Measurements from ENCODE around the gene PTGER4.
"Not testable (repeated sequence)": the region's sequence is repeated elsewhere in the genome, so short reads cannot be mapped to it uniquely, and the experiment has no call there.

The PTGER4 gene

DNA sequence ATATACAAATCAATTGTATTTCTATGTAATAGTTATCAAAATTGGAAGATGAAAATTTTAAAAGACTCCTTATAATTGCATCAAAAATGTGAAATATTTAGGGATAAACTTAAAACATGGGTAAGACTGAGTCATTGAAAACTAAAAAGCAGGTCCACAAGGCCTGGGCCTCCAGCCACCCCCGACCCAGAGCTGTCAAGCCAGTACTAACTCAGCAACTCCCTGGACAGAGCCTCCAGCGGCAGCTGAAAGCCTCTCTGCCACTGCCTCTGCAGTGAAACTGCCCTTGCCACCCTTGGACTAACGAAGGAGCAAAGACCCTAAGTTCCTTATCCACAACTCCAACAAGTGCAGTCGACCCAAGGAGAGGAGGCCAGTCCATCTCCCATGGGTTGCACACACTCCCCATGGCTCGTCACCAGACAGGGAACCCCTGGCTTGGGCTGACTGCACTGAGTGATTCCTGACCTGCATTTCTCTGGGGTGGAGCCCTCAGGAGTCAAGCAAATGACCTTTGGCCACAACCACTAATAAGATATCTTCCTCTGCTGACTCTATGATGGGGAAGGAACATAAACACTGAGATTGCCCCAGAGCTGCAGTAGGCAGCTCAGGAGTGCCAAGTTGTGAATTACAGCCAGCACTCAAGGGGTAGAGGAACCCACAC is 20.5 kb downstream of the PTGER4 start:
- Histone ChIP-seq H3K9me3 (ENCODE audit: control insufficient read depth, low read depth, low read length) (no peaks in the 10 kb centered on the region), H3K9ac (ENCODE audit: low read length) (no peak overlapping the region)

DNA sequence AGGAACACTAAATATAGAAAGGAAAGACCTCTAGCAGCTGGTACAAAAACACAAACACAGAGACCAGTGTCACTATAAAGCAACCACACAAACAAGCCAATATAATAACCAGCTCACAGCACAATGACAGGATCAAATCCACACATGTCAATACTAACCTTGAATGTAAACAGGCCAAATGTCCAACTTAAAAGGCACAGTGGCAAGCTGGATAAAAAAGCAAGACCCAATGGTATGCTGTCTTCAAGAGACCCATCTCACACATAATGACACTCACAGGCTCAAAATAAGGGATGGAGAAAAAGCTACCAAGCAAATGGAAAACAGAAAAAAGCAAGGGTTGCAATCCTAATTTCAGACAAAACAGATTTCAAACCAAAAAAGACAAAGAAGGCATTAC is 22.3 kb downstream of the PTGER4 start:
- not testable (repeated sequence) for H3K9ac ChIP-seq (ENCODE audit: low read length); H3K27me3 ChIP-seq (ENCODE audit: control insufficient read depth, insufficient read depth, low read length); H3K36me3 ChIP-seq (ENCODE audit: control insufficient read depth, low read depth, low read length); H3K4me1 ChIP-seq (ENCODE audit: control insufficient read depth, low read depth, low read length); H3K27ac ChIP-seq (ENCODE audit: low read length); H3K9me3 ChIP-seq (ENCODE audit: control insufficient read depth, low read depth, low read length); H3K4me3 ChIP-seq (ENCODE audit: low read length)

More for the DNA sequence above, 20.5 kb downstream of the PTGER4 start:
- H3K4me3 ChIP-seq (ENCODE audit: low read length), result no peak overlapping the region
- no peaks in the 10 kb centered on the region for H3K36me3 ChIP-seq (ENCODE audit: control insufficient read depth, low read depth, low read length)
- H3K27me3 ChIP-seq (ENCODE audit: control insufficient read depth, insufficient read depth, low read length), result no peaks in the 10 kb centered on the region
- H3K27ac ChIP-seq (ENCODE audit: low read length), result no peak overlapping the region
- no peaks in the 10 kb centered on the region for H3K4me1 ChIP-seq (ENCODE audit: control insufficient read depth, low read depth, low read length)

DNA sequence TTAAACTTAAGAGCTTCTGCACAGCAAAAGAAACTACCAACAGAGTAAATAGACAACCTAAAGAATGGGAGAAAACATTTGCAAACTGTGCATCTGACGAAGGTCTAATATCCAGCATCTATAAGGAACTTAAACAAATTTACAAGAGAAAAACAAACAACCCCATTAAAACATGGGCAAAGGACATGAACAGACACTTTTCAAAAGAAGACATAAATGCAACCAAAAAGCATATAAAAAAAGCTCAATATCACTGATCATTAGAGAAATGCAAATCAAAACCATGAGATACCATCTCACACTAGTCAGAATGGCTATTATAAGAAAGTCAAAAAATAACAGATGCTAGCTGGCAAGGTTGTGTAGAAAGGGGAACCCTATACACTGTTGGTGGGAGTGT is 25.8 kb downstream of the PTGER4 start:
- H3K36me3 ChIP-seq (ENCODE audit: control insufficient read depth, low read depth, low read length); H3K9me3 ChIP-seq (ENCODE audit: control insufficient read depth, low read depth, low read length); H3K27ac ChIP-seq (ENCODE audit: low read length); H3K4me1 ChIP-seq (ENCODE audit: control insufficient read depth, low read depth, low read length); H3K4me3 ChIP-seq (ENCODE audit: low read length); H3K9ac ChIP-seq (ENCODE audit: low read length); H3K27me3 ChIP-seq (ENCODE audit: control insufficient read depth, insufficient read depth, low read length): not testable (repeated sequence)

DNA sequence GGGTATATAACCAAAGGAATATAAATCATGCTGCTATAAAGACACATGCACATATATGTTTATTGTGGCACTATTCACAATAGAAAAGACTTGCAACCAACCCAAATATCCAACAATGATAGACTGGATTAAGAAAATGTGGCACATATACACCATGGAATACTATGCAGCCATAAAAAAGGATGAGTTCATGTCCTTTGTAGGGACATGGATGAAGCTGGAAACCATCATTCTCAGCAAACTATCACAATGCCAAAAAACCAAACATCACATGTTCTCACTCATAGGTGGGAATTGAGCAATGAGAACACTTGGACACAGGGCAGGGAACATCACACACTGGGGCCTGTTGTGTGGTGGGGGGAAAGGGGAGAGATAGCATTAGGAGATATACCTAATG is 30.9 kb downstream of the PTGER4 start:
- not testable (repeated sequence) for H3K4me1 ChIP-seq (ENCODE audit: control insufficient read depth, low read depth, low read length); H3K4me3 ChIP-seq (ENCODE audit: low read length); H3K27me3 ChIP-seq (ENCODE audit: control insufficient read depth, insufficient read depth, low read length); H3K9ac ChIP-seq (ENCODE audit: low read length); H3K36me3 ChIP-seq (ENCODE audit: control insufficient read depth, low read depth, low read length); H3K9me3 ChIP-seq (ENCODE audit: control insufficient read depth, low read depth, low read length); H3K27ac ChIP-seq (ENCODE audit: low read length)

DNA sequence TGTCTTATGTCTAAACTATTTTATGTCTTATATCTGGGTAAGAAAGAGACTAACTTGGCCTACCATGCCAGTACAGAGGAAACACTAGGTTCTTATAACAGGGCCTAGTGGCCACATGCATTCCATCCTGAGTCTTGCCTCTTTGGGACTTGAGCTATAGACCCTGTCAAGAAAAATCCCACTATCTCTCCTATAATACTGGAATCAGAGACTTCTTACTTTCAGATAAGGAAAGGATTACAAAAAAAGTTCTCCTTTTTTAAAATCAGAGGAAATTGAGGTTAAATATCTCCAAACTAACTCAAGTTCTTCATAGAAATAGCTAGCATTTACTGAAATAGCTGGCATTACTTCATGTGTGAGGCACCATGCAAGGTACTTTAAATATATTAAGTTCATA is 34.3 kb downstream of the PTGER4 start:
- no peaks in the 10 kb centered on the region for H3K9me3 ChIP-seq (ENCODE audit: control insufficient read depth, low read depth, low read length)
- no peaks in the 10 kb centered on the region for H3K4me1 ChIP-seq (ENCODE audit: control insufficient read depth, low read depth, low read length)
- no peaks in the 10 kb centered on the region for H3K36me3 ChIP-seq (ENCODE audit: control insufficient read depth, low read depth, low read length)
- H3K9ac ChIP-seq (ENCODE audit: low read length), result no peak overlapping the region
- H3K27me3 ChIP-seq (ENCODE audit: control insufficient read depth, insufficient read depth, low read length), result no peaks in the 10 kb centered on the region
- no peak overlapping the region for H3K27ac ChIP-seq (ENCODE audit: low read length)
- no peak overlapping the region for H3K4me3 ChIP-seq (ENCODE audit: low read length)

- H3K9ac ChIP-seq (ENCODE audit: low read length), result no peak overlapping the region
These were observed 36.3 kb downstream of the PTGER4 start for GRCh38 chr5:40716000-40716399.

GRCh38 chr5:40716590-40716989 is 36.9 kb downstream of the PTGER4 start:
- no peak overlapping the region for H3K27ac ChIP-seq (ENCODE audit: low read length)
- no peak overlapping the region for H3K4me3 ChIP-seq (ENCODE audit: low read length)
- H3K36me3 ChIP-seq (ENCODE audit: control insufficient read depth, low read depth, low read length), result no peaks in the 10 kb centered on the region
- H3K9ac ChIP-seq (ENCODE audit: low read length), result no peak overlapping the region
- no peaks in the 10 kb centered on the region for H3K27me3 ChIP-seq (ENCODE audit: control insufficient read depth, insufficient read depth, low read length)
- H3K4me1 ChIP-seq (ENCODE audit: control insufficient read depth, low read depth, low read length), result no peaks in the 10 kb centered on the region
- H3K9me3 ChIP-seq (ENCODE audit: control insufficient read depth, low read depth, low read length), result peaks cover 4% of the 10 kb centered on the region

More at GRCh38 chr5:40716000-40716399, 36.3 kb downstream of the PTGER4 start:
- Histone ChIP-seq H3K4me3 (ENCODE audit: low read length) (no peak overlapping the region), H3K9me3 (ENCODE audit: control insufficient read depth, low read depth, low read length) (no peaks in the 10 kb centered on the region), H3K27ac (ENCODE audit: low read length) (no peak overlapping the region), H3K4me1 (ENCODE audit: control insufficient read depth, low read depth, low read length) (no peaks in the 10 kb centered on the region), H3K27me3 (ENCODE audit: control insufficient read depth, insufficient read depth, low read length) (no peaks in the 10 kb centered on the region), H3K36me3 (ENCODE audit: control insufficient read depth, low read depth, low read length) (no peaks in the 10 kb centered on the region)

DNA sequence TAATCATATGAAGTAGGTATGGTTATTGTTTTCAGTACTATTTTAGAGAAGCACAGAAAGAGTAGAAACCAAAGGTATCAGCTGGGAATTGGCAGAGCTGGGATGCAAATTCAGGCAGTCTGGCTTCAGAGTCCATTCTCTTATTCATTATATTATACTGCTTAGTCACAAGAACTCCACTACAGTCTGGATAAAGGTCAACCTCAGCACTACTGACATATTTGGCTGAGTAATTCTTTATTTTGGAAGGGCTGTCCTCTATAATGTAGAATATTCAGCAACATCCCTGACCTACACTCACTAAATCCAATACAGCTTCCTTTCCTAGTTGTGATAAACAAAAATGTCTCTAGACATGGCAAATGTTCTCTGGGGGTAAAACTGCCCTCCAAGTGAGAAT is 37.6 kb downstream of the PTGER4 start:
- Histone ChIP-seq H3K9ac (ENCODE audit: low read length) (no peak overlapping the region), H3K4me1 (ENCODE audit: control insufficient read depth, low read depth, low read length) (no peaks in the 10 kb centered on the region), H3K9me3 (ENCODE audit: control insufficient read depth, low read depth, low read length) (peaks cover 7% of the 10 kb centered on the region), H3K4me3 (ENCODE audit: low read length) (no peak overlapping the region), H3K27ac (ENCODE audit: low read length) (no peak overlapping the region), H3K36me3 (ENCODE audit: control insufficient read depth, low read depth, low read length) (no peaks in the 10 kb centered on the region), H3K27me3 (ENCODE audit: control insufficient read depth, insufficient read depth, low read length) (no peaks in the 10 kb centered on the region)

- Histone ChIP-seq H3K27ac (ENCODE audit: low read length) (no peak overlapping the region), H3K36me3 (ENCODE audit: control insufficient read depth, low read depth, low read length) (no peaks in the 10 kb centered on the region), H3K9me3 (ENCODE audit: control insufficient read depth, low read depth, low read length) (peaks cover 7% of the 10 kb centered on the region), H3K4me1 (ENCODE audit: control insufficient read depth, low read depth, low read length) (no peaks in the 10 kb centered on the region), H3K4me3 (ENCODE audit: low read length) (no peak overlapping the region), H3K9ac (ENCODE audit: low read length) (no peak overlapping the region), H3K27me3 (ENCODE audit: control insufficient read depth, insufficient read depth, low read length) (no peaks in the 10 kb centered on the region)
These were observed 40.4 kb downstream of the PTGER4 start for GRCh38 chr5:40720069-40720468.

- H3K9me3 ChIP-seq (ENCODE audit: control insufficient read depth, low read depth, low read length); H3K36me3 ChIP-seq (ENCODE audit: control insufficient read depth, low read depth, low read length); H3K27ac ChIP-seq (ENCODE audit: low read length); H3K9ac ChIP-seq (ENCODE audit: low read length); H3K27me3 ChIP-seq (ENCODE audit: control insufficient read depth, insufficient read depth, low read length); H3K4me1 ChIP-seq (ENCODE audit: control insufficient read depth, low read depth, low read length); H3K4me3 ChIP-seq (ENCODE audit: low read length): not testable (repeated sequence)
These were observed 42.8 kb downstream of the PTGER4 start for GRCh38 chr5:40722497-40722911.

DNA sequence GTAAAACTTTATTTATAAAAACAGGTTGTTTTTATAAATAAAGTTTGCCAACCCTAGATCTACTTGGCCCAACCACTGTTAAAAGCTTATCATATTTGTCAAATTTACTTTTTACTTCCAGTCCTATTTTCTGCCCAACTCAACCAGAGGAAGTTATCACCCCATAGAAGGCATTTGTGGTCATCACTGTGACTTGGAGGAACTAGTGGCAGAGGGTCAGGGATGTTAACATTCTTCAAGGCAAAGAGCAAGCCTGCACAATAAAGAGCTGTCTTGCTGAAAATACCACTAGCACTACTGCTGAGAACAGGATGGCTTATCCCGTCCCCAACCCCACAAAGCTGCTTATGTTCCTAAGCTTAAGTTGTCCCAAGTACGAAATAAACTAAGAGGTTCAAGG is 53.7 kb downstream of the PTGER4 start:
- no peaks in the 10 kb centered on the region for H3K4me1 ChIP-seq (ENCODE audit: control insufficient read depth, low read depth, low read length)
- no peak overlapping the region for H3K27ac ChIP-seq (ENCODE audit: low read length)
- no peak overlapping the region for H3K9ac ChIP-seq (ENCODE audit: low read length)
- H3K4me3 ChIP-seq (ENCODE audit: low read length), result no peak overlapping the region
- no peaks in the 10 kb centered on the region for H3K36me3 ChIP-seq (ENCODE audit: control insufficient read depth, low read depth, low read length)
- no peaks in the 10 kb centered on the region for H3K9me3 ChIP-seq (ENCODE audit: control insufficient read depth, low read depth, low read length)
- H3K27me3 ChIP-seq (ENCODE audit: control insufficient read depth, insufficient read depth, low read length), result no peaks in the 10 kb centered on the region

DNA sequence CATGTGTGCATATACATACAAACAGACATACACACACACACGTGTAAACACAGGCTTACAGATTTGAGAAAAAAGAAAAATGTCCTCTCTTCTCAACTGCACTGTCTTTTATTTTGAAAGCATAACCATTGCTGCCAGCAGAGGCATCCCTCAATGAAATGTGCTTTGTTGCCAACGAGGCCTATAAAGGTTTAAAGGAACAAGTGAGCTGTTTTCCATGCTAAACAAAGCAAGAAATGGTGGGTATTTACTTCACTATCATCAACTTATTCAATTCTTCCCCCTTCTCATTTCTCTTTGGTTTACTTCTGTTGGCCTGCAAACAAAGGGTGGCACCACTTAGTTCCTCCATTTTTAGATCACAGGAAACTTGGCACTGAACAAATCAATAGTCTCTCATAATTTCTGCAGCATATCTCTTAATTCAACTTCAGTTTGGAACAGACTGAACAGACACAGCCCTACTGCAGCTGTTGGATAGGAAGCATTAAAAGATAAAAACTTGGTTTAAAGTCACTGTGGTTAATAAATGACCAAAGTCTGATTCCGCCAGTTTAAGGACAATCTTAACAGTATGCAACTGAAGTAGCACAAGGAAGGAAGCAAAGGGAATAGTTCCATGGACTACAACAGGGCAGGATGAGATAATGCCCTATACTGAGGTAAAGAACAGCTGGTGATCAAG is 54.3 kb downstream of the PTGER4 start:
- Histone ChIP-seq H3K9me3 (ENCODE audit: control insufficient read depth, low read depth, low read length) (no peaks in the 10 kb centered on the region), H3K4me3 (ENCODE audit: low read length) (no peak overlapping the region), H3K4me1 (ENCODE audit: control insufficient read depth, low read depth, low read length) (no peaks in the 10 kb centered on the region), H3K27ac (ENCODE audit: low read length) (no peak overlapping the region), H3K9ac (ENCODE audit: low read length) (no peak overlapping the region), H3K27me3 (ENCODE audit: control insufficient read depth, insufficient read depth, low read length) (no peaks in the 10 kb centered on the region), H3K36me3 (ENCODE audit: control insufficient read depth, low read depth, low read length) (no peaks in the 10 kb centered on the region)
